DMS114 treated with DMSO at 0.1 percent for 48 hours (cell line): ENCODE results near the gene TRIM44.
"Not testable (repeated sequence)": the region's sequence is repeated elsewhere in the genome, so short reads cannot be mapped to it uniquely, and the experiment has no call there.

ENCODE experiments used
- DNase-seq: peaks from one replicate; lab custom pipeline; 2025; ENCODE audit not compliant: unreplicated experiment; lab: John Stamatoyannopoulos, UW

The TRIM44 gene

GRCh38 chr11:35632301-35632700 is 30.3 kb upstream of the TRIM44 start:
- no peak for DNase-seq

- no peak for DNase-seq
These were observed 28.6 kb upstream of the TRIM44 start for GRCh38 chr11:35633827-35634423.

GRCh38 chr11:35635933-35636332 is 26.6 kb upstream of the TRIM44 start:
- no peak for DNase-seq

GRCh38 chr11:35639591-35640179 is 22.9 kb upstream of the TRIM44 start:
- no peak for DNase-seq

GRCh38 chr11:35641171-35641897 is 21.2 kb upstream of the TRIM44 start:
- no peak for DNase-seq

GRCh38 chr11:35641964-35642363 is 20.6 kb upstream of the TRIM44 start:
- DNase-seq = no peak

- DNase-seq = no peak
These were observed 15.0 kb upstream of the TRIM44 start for GRCh38 chr11:35647421-35648093.

- DNase-seq = no peak
These were observed 12.6 kb upstream of the TRIM44 start for GRCh38 chr11:35650006-35650405.

- DNase-seq = no peak
These were observed 12.1 kb upstream of the TRIM44 start for GRCh38 chr11:35650467-35650866.

GRCh38 chr11:35651263-35651662 is 11.3 kb upstream of the TRIM44 start:
- DNase-seq = no peak

- DNase-seq = not testable (repeated sequence)
These were observed 9.8 kb upstream of the TRIM44 start for GRCh38 chr11:35652786-35653185.

- no peak for DNase-seq
These were observed 7.9 kb upstream of the TRIM44 start for GRCh38 chr11:35654711-35655110.

GRCh38 chr11:35655254-35655653 is 7.3 kb upstream of the TRIM44 start:
- DNase-seq = no peak

- DNase-seq = no peak
These were observed 6.7 kb upstream of the TRIM44 start for GRCh38 chr11:35655856-35656255.

GRCh38 chr11:35658020-35658948 is 4.3 kb upstream of the TRIM44 start:
- no peak for DNase-seq

- no peak for DNase-seq
These were observed 1.0 kb upstream of the TRIM44 start for GRCh38 chr11:35661534-35661933.

GRCh38 chr11:35662061-35662648 is 420 bp upstream of the TRIM44 start:
- DNase-seq = no peak

GRCh38 chr11:35663408-35663702 is 780 bp downstream of the TRIM44 start:
- DNase-seq = no peak

- DNase-seq = no peak
These were observed 2.4 kb downstream of the TRIM44 start for GRCh38 chr11:35664977-35665441.

- DNase-seq = no peak
These were observed 4.7 kb downstream of the TRIM44 start for GRCh38 chr11:35667257-35667656.

- not testable (repeated sequence) for DNase-seq
These were observed 5.8 kb downstream of the TRIM44 start for GRCh38 chr11:35668350-35668749.
